GM23338 (cell line): Measurements from ENCODE around the gene EPHB1. TPM values are rescaled to one million over a fixed set of nuclear protein-coding genes. Genes with fewer than 3 reads are reported as not detected.

ENCODE experiments used
- ATAC-seq: fragments of 200-7000 bp; cut with Tn5 transposase; 3 replicates; pipeline ENCODE4 v1.9.1; 2020
- DNase-seq: peaks from one replicate; pipeline ENCODE4 v3.0.0-alpha.2; 2015; ENCODE audit warnings: low spot score
- H2AFZ ChIP-seq: fragments of 200-600 bp; sonication (generic); 2 replicates; pipeline ENCODE4 v1.8.0; 2016; ENCODE audit warnings: antibody characterized with exemption, mild to moderate bottlenecking, moderate library complexity
- H3F3A ChIP-seq: fragments of 200-600 bp; sonication (generic); replicated peaks from 2 replicates; pipeline ENCODE4 v1.8.0; 2017; ENCODE audit warnings: antibody characterized with exemption, mixed run types, low read depth
- H3K27ac ChIP-seq: fragments of 200-600 bp; sonication (generic); 2 replicates; pipeline ENCODE4 v1.6.1; 2016; ENCODE audit warnings: low read depth
- H3K27me3 ChIP-seq: fragments of 200-600 bp; sonication (generic); 2 replicates; pipeline ENCODE4 v1.8.0; 2016; ENCODE audit warnings: mild to moderate bottlenecking, mixed run types, moderate library complexity; ENCODE audit not compliant: insufficient read depth
- H3K36me3 ChIP-seq: fragments of 200-600 bp; sonication (generic); 2 replicates; pipeline ENCODE4 v1.8.0; 2016; ENCODE audit warnings: mild to moderate bottlenecking; ENCODE audit not compliant: insufficient read depth
- H3K4me1 ChIP-seq: fragments of 200-600 bp; sonication (generic); 2 replicates; pipeline ENCODE4 v1.8.0; 2016; ENCODE audit warnings: mild to moderate bottlenecking, moderate library complexity; ENCODE audit not compliant: insufficient read depth
- H3K4me2 ChIP-seq: fragments of 200-600 bp; sonication (generic); 2 replicates; pipeline ENCODE4 v1.7.1; 2017; ENCODE audit warnings: mixed run types
- H3K4me3 ChIP-seq: fragments of 200-600 bp; sonication (generic); 2 replicates; pipeline ENCODE4 v1.6.1; 2016; ENCODE audit warnings: mixed run types
- H3K79me2 ChIP-seq: fragments of 200-600 bp; sonication (generic); replicated peaks from 2 replicates; pipeline ENCODE4 v1.8.0; 2017; ENCODE audit warnings: mild to moderate bottlenecking; ENCODE audit not compliant: insufficient read depth
- H3K9me2 ChIP-seq: fragments of 200-600 bp; sonication (generic); 2 replicates; pipeline ENCODE4 v1.8.0; 2017; ENCODE audit not compliant: insufficient read depth
- H4K20me1 ChIP-seq: fragments of 200-600 bp; sonication (generic); replicated peaks from 2 replicates; pipeline ENCODE4 v1.8.0; 2017; ENCODE audit warnings: mild to moderate bottlenecking; ENCODE audit not compliant: insufficient read depth
- H3K27ac Mint-ChIP-seq: 2 replicates; pipeline ENCODE4 v1.8.0; 2020; ENCODE audit warnings: inconsistent platforms, mild to moderate bottlenecking, moderate library complexity, mixed read lengths
- H3K27me3 Mint-ChIP-seq: 3 replicates; pipeline ENCODE4 v1.8.0; 2022; ENCODE audit warnings: low read depth, mild to moderate bottlenecking, moderate library complexity, mixed read lengths, inconsistent platforms; ENCODE audit not compliant: insufficient read depth, poor library complexity
- H3K36me3 Mint-ChIP-seq: 3 replicates; pipeline ENCODE4 v1.8.0; 2021; ENCODE audit warnings: low read depth, mild to moderate bottlenecking, inconsistent platforms, moderate library complexity, mixed read lengths
- H3K4me1 Mint-ChIP-seq: 3 replicates; pipeline ENCODE4 v1.8.0; 2020; ENCODE audit warnings: mild to moderate bottlenecking, inconsistent platforms, mixed read lengths
- H3K4me3 Mint-ChIP-seq: 3 replicates; pipeline ENCODE4 v1.8.0; 2021; ENCODE audit warnings: moderate library complexity, mild to moderate bottlenecking, inconsistent platforms, mixed read lengths
- H3K9me3 Mint-ChIP-seq: 3 replicates; pipeline ENCODE4 v1.8.0; 2020; ENCODE audit warnings: moderate library complexity, mild to moderate bottlenecking, inconsistent platforms, mixed read lengths
- CREB1 ChIP-seq: fragments of 250-450 bp; sonication (Bioruptor Pico); IDR thresholded peaks from 2 replicates; pipeline ENCODE4 v1.5.0; 2020; ENCODE audit warnings: low read depth, mild to moderate bottlenecking, moderate library complexity
- CTCF ChIP-seq, 2 experiments: fragments of 200-600 bp in 1 of 2; sonication (generic) in 1 of 2; conservative IDR thresholded peaks; 2 replicates each; pipeline versions ENCODE4 v1.5.1 to v1.6.1; 2016 to 2017; ENCODE audit warnings: antibody characterized with exemption in 2 of 2, low read depth in 2 of 2, mild to moderate bottlenecking in 2 of 2, moderate library complexity in 1 of 2
- EZH2 ChIP-seq: fragments of 200-600 bp; sonication (generic); IDR thresholded peaks from one replicate; pipeline ENCODE4 v1.8.0; 2017; ENCODE audit warnings: antibody characterized with exemption, mild to moderate bottlenecking, low read depth; ENCODE audit not compliant: unreplicated experiment
- EZH2phosphoT487 ChIP-seq: fragments of 200-600 bp; sonication (generic); IDR thresholded peaks from one replicate; pipeline ENCODE4 v1.8.1; 2018; ENCODE audit warnings: antibody characterized with exemption; ENCODE audit not compliant: unreplicated experiment
- JUNB ChIP-seq: IDR thresholded peaks from one replicate; pipeline ENCODE4 v1.6.1; 2016; ENCODE audit warnings: antibody characterized with exemption; ENCODE audit not compliant: unreplicated experiment
- NANOG ChIP-seq: IDR thresholded peaks from 2 replicates; pipeline ENCODE4 v1.6.1; 2016; ENCODE audit warnings: antibody characterized with exemption, borderline replicate concordance
- POLR2AphosphoS5 ChIP-seq: IDR thresholded peaks from 2 replicates; pipeline ENCODE4 v1.6.1; 2016; ENCODE audit warnings: antibody characterized with exemption, low read depth
- REST ChIP-seq: IDR thresholded peaks from one replicate; pipeline ENCODE4 v1.6.1; 2018; ENCODE audit warnings: antibody characterized with exemption; ENCODE audit not compliant: unreplicated experiment
- STAT1 ChIP-seq: IDR thresholded peaks from one replicate; pipeline ENCODE4 v1.6.1; 2016; ENCODE audit warnings: antibody characterized with exemption; ENCODE audit not compliant: unreplicated experiment
- ZNF114 ChIP-seq: fragments of 250-450 bp; sonication (Bioruptor Pico); IDR thresholded peaks from 2 replicates; pipeline ENCODE4 v1.5.0; 2020; ENCODE audit warnings: mild to moderate bottlenecking, moderate library complexity
- ZNF331 ChIP-seq: fragments of 250-450 bp; sonication (Bioruptor Pico); IDR thresholded peaks from 2 replicates; pipeline ENCODE4 v1.5.0; 2020; ENCODE audit warnings: low read depth, mild to moderate bottlenecking, moderate library complexity
- polyA plus RNA-seq: library from polyadenylated mRNA; unstranded; fragments of >200 nt; fragmentation: Nextera tagmentation; extraction: Ambion mirVana; gene quantifications from 2 replicates; pipeline ENCODE4 v1.2.1, GENCODE V29; 2016
- total RNA-seq: library from RNA; depleted of rRNA; stranded (reverse); fragments of >200 nt; shearing (Covaris generic); gene quantifications from 2 replicates; pipeline ENCODE4 v1.2.3, GENCODE V29; 2014

Gene EPHB1
- total and polyA plus RNA-seq, 2 experiments from 2014 or later = 2.7 to 5.2 TPM

- Histone ChIP-seq H4K20me1 (no peaks in the 10 kb centered on the region), H3K36me3 (no peaks in the 10 kb centered on the region; the same call in 1 of the 2 replicates), H3K4me2 (no peak overlapping the region), H3K4me1 (no peaks in the 10 kb centered on the region), H2AFZ (no peak overlapping the region), H3K27ac (no peak overlapping the region), H3K9me2 (no peaks in the 10 kb centered on the region), H3K79me2 (no peaks in the 10 kb centered on the region), H3K27me3 (no peaks in the 10 kb centered on the region), H3K4me3 (no peak overlapping the region), H3F3A (no peaks in the 10 kb centered on the region)
- Mint-ChIP-seq H3K27ac (no peak overlapping the region), H3K4me3 (no peak overlapping the region), H3K9me3 (peaks cover 3% of the 10 kb centered on the region; the same call in 1 of the 3 replicates), H3K36me3 (peaks cover 13% of the 10 kb centered on the region; the same call in 2 of the 3 replicates), H3K4me1 (no peaks in the 10 kb centered on the region), H3K27me3 (no peaks in the 10 kb centered on the region)
- TF ChIP-seq CREB1 (CRISPR knock-in tag) = no peak
- no peak for TF ChIP-seq JUNB
- TF ChIP-seq EZH2 = no peak
- no peak for TF ChIP-seq CTCF (conservative IDR thresholded peaks at IDR 0.05; ENCODE audit: low read depth in 2 of 2)
- TF ChIP-seq EZH2phosphoT487 = no peak
- no peak for TF ChIP-seq ZNF114 (CRISPR knock-in tag)
- no peak for TF ChIP-seq ZNF331 (CRISPR knock-in tag)
- no peak for TF ChIP-seq NANOG
- no peak for TF ChIP-seq STAT1
- TF ChIP-seq POLR2AphosphoS5 = no peak
- no peak for TF ChIP-seq REST
- no peak for DNase-seq
- ATAC-seq = no peak
Observed at GRCh38 chr3:134956844-134957243, 161.8 kb downstream of the EPHB1 start.

- no peak overlapping the region for H3K4me3 ChIP-seq
- no peak overlapping the region for H3K27ac Mint-ChIP-seq
- no peaks in the 10 kb centered on the region for H3K27me3 ChIP-seq
- no peaks in the 10 kb centered on the region for H3K27me3 Mint-ChIP-seq
- H2AFZ ChIP-seq = no peak overlapping the region
- no peaks in the 10 kb centered on the region for H3F3A ChIP-seq
- no peaks in the 10 kb centered on the region for H4K20me1 ChIP-seq
- no peaks in the 10 kb centered on the region for H3K4me1 ChIP-seq
- no peaks in the 10 kb centered on the region for H3K9me3 Mint-ChIP-seq
- H3K36me3 ChIP-seq = no peaks in the 10 kb centered on the region
- ATAC-seq (no peak), DNase-seq (no peak)
- H3K36me3 Mint-ChIP-seq = no peaks in the 10 kb centered on the region
- no peak for TF ChIP-seq REST
- TF ChIP-seq NANOG = no peak
- no peak for TF ChIP-seq ZNF114 (CRISPR knock-in tag)
- no peak for TF ChIP-seq CREB1 (CRISPR knock-in tag)
- H3K4me2 ChIP-seq = no peak overlapping the region
- 0 out of 2 replicates have a peak, but pooled peaks cover 3% of the 10 kb centered on the region for H3K9me2 ChIP-seq
- no peaks in the 10 kb centered on the region for H3K79me2 ChIP-seq
- no peak overlapping the region for H3K4me3 Mint-ChIP-seq
- no peak overlapping the region for H3K27ac ChIP-seq
- no peaks in the 10 kb centered on the region; the same call in 2 of the 3 replicates for H3K4me1 Mint-ChIP-seq
Observed at GRCh38 chr3:134959516-134959915, 164.5 kb downstream of the EPHB1 start.
